Neuron (in vitro differentiated cells): ENCODE data around the gene CDKN2AIPNL.
A peak's percentile ranks its signal among the peaks of the same experiment; 100 is the strongest.
"Not testable (repeated sequence)": the region's sequence is repeated elsewhere in the genome, so short reads cannot be mapped to it uniquely, and the experiment has no call there.

Experiments
- H2AFZ ChIP-seq: one replicate; pipeline ENCODE4 v1.6.1; 2013; ENCODE audit warnings: low read depth, mild to moderate bottlenecking, inconsistent platforms, low read length, moderate library complexity
- H3K27me3 ChIP-seq: one replicate; pipeline ENCODE4 v1.6.1; 2013; ENCODE audit warnings: low read length; ENCODE audit not compliant: insufficient read depth
- H3K36me3 ChIP-seq: one replicate; pipeline ENCODE4 v1.6.1; 2013; ENCODE audit warnings: low read length; ENCODE audit not compliant: insufficient read depth
- H3K4me1 ChIP-seq: one replicate; pipeline ENCODE4 v1.6.1; 2013; ENCODE audit warnings: low read length; ENCODE audit not compliant: insufficient read depth
- H3K4me3 ChIP-seq: 2 replicates; pipeline ENCODE4 v1.5.1; 2013; ENCODE audit warnings: mild to moderate bottlenecking, low read length, moderate library complexity
- H3K9me3 ChIP-seq: one replicate; pipeline ENCODE4 v1.6.1; 2013; ENCODE audit warnings: low read length

CDKN2AIPNL gene

GRCh38 chr5:134373633-134374032, 38.0 kb downstream of the CDKN2AIPNL start:
- H3K36me3 ChIP-seq: peaks cover 21% of the 10 kb centered on the region
- not testable (repeated sequence) for H3K4me3 ChIP-seq, H3K27me3 ChIP-seq, H3K9me3 ChIP-seq, H2AFZ ChIP-seq
- H3K4me1 ChIP-seq: peaks cover 16% of the 10 kb centered on the region

DNA sequence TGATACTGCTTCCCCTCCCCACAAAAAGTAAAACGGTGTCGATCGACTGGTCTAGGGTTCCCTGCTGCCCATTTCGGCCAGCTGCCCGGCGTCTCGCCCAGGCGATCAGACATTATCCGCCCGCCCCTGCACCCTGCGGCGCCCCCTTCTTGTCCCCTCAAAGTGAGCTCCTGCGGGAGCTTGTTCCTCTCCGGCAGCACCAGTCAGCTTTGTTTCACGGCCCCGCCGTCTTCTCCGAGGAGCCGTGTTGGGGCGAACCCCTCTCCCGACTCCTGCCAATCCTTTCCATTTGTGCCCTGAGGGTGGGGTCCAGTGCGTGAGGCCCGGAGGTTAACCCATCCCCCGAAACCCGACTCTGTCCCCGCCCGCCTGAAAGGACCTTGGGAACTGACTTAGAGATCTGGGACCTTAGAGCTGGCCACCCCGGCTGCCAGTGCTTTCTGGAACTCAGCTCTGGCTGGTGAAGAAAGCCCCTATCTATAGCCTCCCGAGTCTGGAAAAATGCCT, 39.8 kb downstream of the CDKN2AIPNL start:
- Histone ChIP-seq H2AFZ (peak overlapping the region; percentile 71), H3K27me3 (no peaks in the 10 kb centered on the region)

DNA sequence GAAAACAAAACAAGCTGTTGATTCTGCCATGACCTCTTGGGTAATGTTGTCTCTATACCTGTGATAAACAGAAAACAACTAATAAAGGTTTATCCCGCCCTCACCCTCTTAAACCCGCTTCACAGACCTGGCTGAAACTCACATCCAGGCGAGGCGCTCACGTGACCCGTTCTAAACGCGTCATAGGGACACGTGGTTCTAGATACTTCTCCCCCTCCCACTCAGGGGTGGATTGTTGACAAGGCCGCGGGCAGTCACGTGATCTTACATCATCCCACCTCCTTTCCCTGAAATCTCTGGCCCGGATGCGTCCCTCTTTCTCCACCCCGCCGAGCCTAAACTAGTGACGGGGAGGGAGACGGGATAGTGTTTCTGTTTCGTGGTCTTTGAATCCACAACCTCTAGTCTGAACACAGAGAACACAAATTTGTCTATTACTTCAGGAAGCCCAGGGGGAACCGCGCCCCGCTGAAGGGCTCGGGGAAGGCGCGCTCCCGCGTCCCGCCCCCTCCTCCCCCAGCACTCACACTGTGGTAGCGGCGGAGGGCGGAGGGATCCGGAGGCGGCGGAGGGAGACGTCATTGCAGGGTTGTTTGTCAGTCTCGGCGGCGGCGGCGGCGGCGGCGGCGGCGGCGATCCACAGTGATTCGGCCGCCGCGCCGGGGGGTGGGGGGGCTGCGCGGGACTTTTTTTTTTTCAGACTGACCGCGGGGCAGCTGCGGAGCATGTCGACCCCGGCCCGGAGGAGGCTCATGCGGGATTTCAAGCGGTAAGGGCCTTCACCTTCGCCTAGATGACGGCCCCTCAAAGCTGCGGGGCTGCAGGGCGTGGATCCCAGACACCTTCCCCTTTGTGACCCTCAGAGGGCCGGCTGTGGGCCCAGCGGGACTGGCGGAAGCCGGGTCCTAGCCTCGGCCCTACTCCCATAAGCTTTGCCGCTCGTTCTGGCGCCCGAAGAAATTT, 40.5 kb downstream of the CDKN2AIPNL start, which contains the start of gene UBE2B:
Gene UBE2B (plus strand): TSS at position 699 of the 963 bp plus-strand sequence. CDS start 27 bp downstream, at position 726.
- Histone ChIP-seq H3K4me1 (peaks cover 19% of the 10 kb centered on the region), H3K27me3 (no peaks in the 10 kb centered on the region), H2AFZ (peak within 1 kb of the TSS; percentile 71), H3K4me3 (peak within 1 kb of the TSS; percentile 88), H3K9me3 (no peaks in the 10 kb centered on the region), H3K36me3 (peaks cover 4% of the 10 kb centered on the region)

More for the DNA sequence above, 39.8 kb downstream of the CDKN2AIPNL start:
- Histone ChIP-seq H3K36me3 (peaks cover 10% of the 10 kb centered on the region), H3K4me1 (peaks cover 19% of the 10 kb centered on the region), H3K9me3 (no peaks in the 10 kb centered on the region), H3K4me3 (peak overlapping the region; percentile 88)

- H3K36me3 ChIP-seq: peaks cover 4% of the 10 kb centered on the region
- peak overlapping the region; percentile 71 for H2AFZ ChIP-seq
- no peaks in the 10 kb centered on the region for H3K9me3 ChIP-seq
- no peaks in the 10 kb centered on the region for H3K27me3 ChIP-seq
- peaks cover 22% of the 10 kb centered on the region for H3K4me1 ChIP-seq
- H3K4me3 ChIP-seq: peak overlapping the region; percentile 88
Observed at GRCh38 chr5:134370311-134370870, 41.3 kb downstream of the CDKN2AIPNL start.

DNA sequence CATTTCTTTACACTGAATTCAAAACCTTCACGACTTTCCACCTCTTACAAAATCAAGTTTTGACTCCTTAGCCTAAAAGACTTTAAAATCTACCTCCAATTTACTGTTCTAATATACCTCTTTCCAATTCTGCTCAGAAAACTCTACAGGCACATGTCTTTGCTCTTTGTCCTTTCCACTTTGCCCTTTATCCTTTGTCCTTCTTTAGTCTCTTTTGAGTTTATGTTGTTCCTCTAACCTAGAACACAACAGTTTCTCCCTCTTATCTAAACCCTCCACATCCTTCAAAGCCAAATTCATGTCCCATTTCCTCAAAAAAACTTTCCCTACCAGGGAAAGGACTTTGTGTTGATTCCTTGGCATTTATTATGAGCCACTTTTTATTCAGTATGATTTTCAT, 46.1 kb downstream of the CDKN2AIPNL start:
- H3K36me3 ChIP-seq: no peaks in the 10 kb centered on the region
- no peaks in the 10 kb centered on the region for H3K9me3 ChIP-seq
- H3K4me3 ChIP-seq: peak overlapping the region; percentile 19
- peaks cover 15% of the 10 kb centered on the region for H3K4me1 ChIP-seq
- H3K27me3 ChIP-seq: no peaks in the 10 kb centered on the region
- no peak overlapping the region for H2AFZ ChIP-seq

- no peaks in the 10 kb centered on the region for H3K9me3 ChIP-seq
- no peak overlapping the region for H3K4me3 ChIP-seq
- H2AFZ ChIP-seq: no peak overlapping the region
- H3K27me3 ChIP-seq: no peaks in the 10 kb centered on the region
- no peaks in the 10 kb centered on the region for H3K36me3 ChIP-seq
- H3K4me1 ChIP-seq: no peaks in the 10 kb centered on the region
Observed at GRCh38 chr5:134355681-134356080, 56.0 kb downstream of the CDKN2AIPNL start.
